GM23248 (cell line): ENCODE measurements around the gene MED10. TPM values are rescaled to one million over a fixed set of nuclear protein-coding genes. Genes with fewer than 3 reads are reported as not detected.

Experiments used
- DNase-seq: peaks from one replicate; pipeline ENCODE4 v3.0.0-alpha.2; 2015
- H2AFZ ChIP-seq: fragments of 200-600 bp; sonication (generic); 2 replicates; pipeline ENCODE4 v1.6.1; 2016; ENCODE audit warnings: antibody characterized with exemption
- H3F3A ChIP-seq: fragments of 200-600 bp; sonication (generic); 2 replicates; pipeline ENCODE4 v1.6.1; 2016; ENCODE audit warnings: mild to moderate bottlenecking, antibody characterized with exemption, mixed run types; ENCODE audit not compliant: insufficient read depth
- H3K27ac ChIP-seq: fragments of 200-600 bp; sonication (generic); 2 replicates; pipeline ENCODE4 v1.5.1; 2016; ENCODE audit warnings: mild to moderate bottlenecking
- H3K27me3 ChIP-seq: fragments of 200-600 bp; sonication (generic); replicated peaks from 2 replicates; pipeline ENCODE4 v1.6.1; 2016; ENCODE audit warnings: mild to moderate bottlenecking; ENCODE audit not compliant: insufficient read depth
- H3K36me3 ChIP-seq: fragments of 200-600 bp; sonication (generic); 2 replicates; pipeline ENCODE4 v1.6.1; 2016; ENCODE audit warnings: low read depth, mild to moderate bottlenecking
- H3K4me1 ChIP-seq: fragments of 200-600 bp; sonication (generic); 2 replicates; pipeline ENCODE4 v1.6.1; 2016; ENCODE audit warnings: mild to moderate bottlenecking; ENCODE audit not compliant: insufficient read depth
- H3K4me2 ChIP-seq: fragments of 200-600 bp; sonication (generic); one replicate; pipeline ENCODE4 v1.6.1; 2016; ENCODE audit warnings: mild to moderate bottlenecking; ENCODE audit not compliant: unreplicated experiment
- H3K4me3 ChIP-seq: fragments of 200-600 bp; sonication (generic); 2 replicates; pipeline ENCODE4 v1.5.1; 2016; ENCODE audit warnings: mild to moderate bottlenecking
- H3K79me2 ChIP-seq: fragments of 200-600 bp; sonication (generic); 2 replicates; pipeline ENCODE4 v1.6.1; 2016; ENCODE audit warnings: mild to moderate bottlenecking; ENCODE audit not compliant: insufficient read depth
- H3K9ac ChIP-seq: fragments of 200-600 bp; sonication (generic); 2 replicates; pipeline ENCODE4 v1.6.1; 2016; ENCODE audit warnings: mild to moderate bottlenecking
- H3K9me2 ChIP-seq: fragments of 200-600 bp; sonication (generic); 2 replicates; pipeline ENCODE4 v1.6.1; 2016; ENCODE audit warnings: mixed run types, mild to moderate bottlenecking, moderate library complexity; ENCODE audit not compliant: insufficient read depth
- H3K9me3 ChIP-seq: fragments of 200-600 bp; sonication (generic); one replicate; pipeline ENCODE4 v1.6.1; 2017; ENCODE audit warnings: low read depth
- H4K20me1 ChIP-seq: fragments of 200-600 bp; sonication (generic); 2 replicates; pipeline ENCODE4 v1.6.0; 2016; ENCODE audit not compliant: insufficient read depth
- EZH2 ChIP-seq: fragments of 200-600 bp; sonication (generic); IDR thresholded peaks from 2 replicates; pipeline ENCODE4 v1.6.1; 2018; ENCODE audit warnings: antibody characterized with exemption, mild to moderate bottlenecking; ENCODE audit not compliant: insufficient read depth, poor library complexity, severe bottlenecking
- EZH2phosphoT487 ChIP-seq: fragments of 200-600 bp; sonication (generic); IDR thresholded peaks from 2 replicates; pipeline ENCODE4 v1.6.1; 2018; ENCODE audit warnings: antibody characterized with exemption, moderate library complexity, mild to moderate bottlenecking, low read depth; ENCODE audit not compliant: insufficient read depth
- WGBS, 2 experiments: methylation state at CpG; one replicate each; pipeline ENCODE4 v1.1.6; 2015 to 2017; ENCODE audit warnings: low lambda C conversion rate in 2 of 2, low coverage in 1 of 2; ENCODE audit errors: missing lambda C conversion rate in 2 of 2; 5-methylcytosine and 5-hydroxymethylcytosine counted together
- in situ Hi-C: fragments of 300-500 bp; cut with MboI; formaldehyde crosslinking; loops from 2 replicates; pipeline ENCODE4 v1.15.0; 2020
- polyA plus RNA-seq: library from polyadenylated mRNA; unstranded; fragments of >200 nt; fragmentation: Nextera tagmentation; extraction: Ambion mirVana; gene quantifications from 2 replicates; pipeline ENCODE4 v1.2.1, GENCODE V29; 2016
- total RNA-seq: library from RNA; depleted of rRNA; stranded (reverse); fragments of >200 nt; shearing (Covaris generic); gene quantifications from 2 replicates; pipeline ENCODE4 v1.2.3, GENCODE V29; 2014

MED10 gene
- total and polyA plus RNA-seq, 2 experiments from 2014 or later, result 27.2 to 117 TPM

DNA sequence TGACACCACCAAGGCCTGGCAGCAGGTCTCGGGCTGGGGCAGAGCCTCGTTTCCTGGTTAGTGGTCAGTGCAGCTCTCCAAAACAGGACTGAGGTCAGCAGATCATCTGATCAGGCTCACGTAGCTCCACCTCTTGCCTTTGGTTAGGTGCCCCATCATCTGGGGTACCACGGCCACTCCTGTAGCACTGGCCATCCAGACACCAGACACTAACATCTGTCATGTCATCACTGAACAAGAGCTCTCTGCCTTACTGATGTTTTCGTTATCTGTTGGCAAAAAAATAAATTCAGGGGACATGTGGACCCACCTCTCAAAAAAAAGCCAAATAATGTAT is 29.9 kb upstream of the MED10 start:
- TF ChIP-seq EZH2 (no peak), EZH2phosphoT487 (no peak)
- Histone ChIP-seq H4K20me1 (no peaks in the 10 kb centered on the region), H3K4me2 (no peak overlapping the region), H3K9me3 (no peaks in the 10 kb centered on the region), H3K36me3 (no peaks in the 10 kb centered on the region), H3K27me3 (peaks cover 10% of the 10 kb centered on the region; the same call in 1 of the 2 replicates), H3K4me3 (no peak overlapping the region), H3K9me2 (no peaks in the 10 kb centered on the region), H3K27ac (no peak overlapping the region), H3K4me1 (no peaks in the 10 kb centered on the region), H2AFZ (no peak overlapping the region), H3F3A (no peaks in the 10 kb centered on the region; the same call in 1 of the 2 replicates), H3K79me2 (no peaks in the 10 kb centered on the region), H3K9ac (no peak overlapping the region)
- in situ Hi-C loops, result no loop called here
- no peak for DNase-seq
- 37 to 53% methylated on average over 5 of the region's 5 CpGs for WGBS, 2 experiments

DNA sequence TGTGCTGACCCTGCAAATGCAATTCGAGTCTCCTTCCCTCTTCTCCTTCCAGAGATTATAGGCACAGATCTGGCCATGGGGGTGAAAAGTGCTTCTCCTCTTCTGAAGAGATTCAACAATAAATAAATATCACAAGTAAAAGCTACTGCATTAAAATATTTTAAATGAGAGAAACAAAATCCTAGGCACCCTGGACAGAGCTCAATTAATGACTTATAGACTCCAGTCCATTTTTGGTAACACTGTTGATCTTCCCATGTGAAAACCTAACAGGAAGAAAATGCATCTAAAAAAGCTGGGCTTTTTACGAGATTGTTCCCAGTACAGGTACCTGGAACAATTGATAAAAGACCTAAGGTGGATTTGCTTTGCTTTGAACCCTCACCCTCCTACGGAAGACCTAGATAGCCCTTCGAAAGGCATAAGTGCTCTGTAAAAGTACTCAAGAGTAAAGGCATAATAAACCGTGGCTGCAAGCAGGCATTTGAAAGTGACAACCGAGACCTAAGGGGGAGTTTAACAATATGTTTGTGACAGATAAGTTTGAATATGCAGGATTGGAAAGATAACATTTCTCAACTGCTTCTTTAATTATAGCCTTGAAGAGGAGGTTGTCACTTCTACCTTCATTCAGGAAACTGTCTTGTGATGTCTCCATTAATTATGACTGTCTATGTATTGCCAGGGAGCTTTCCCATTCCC is 29.4 kb upstream of the MED10 start:
- Histone ChIP-seq H3F3A (no peaks in the 10 kb centered on the region; the same call in 1 of the 2 replicates), H3K36me3 (no peaks in the 10 kb centered on the region), H3K9me2 (no peaks in the 10 kb centered on the region), H3K27ac (no peak overlapping the region), H3K9me3 (no peaks in the 10 kb centered on the region), H3K4me3 (no peak overlapping the region), H3K27me3 (peaks cover 10% of the 10 kb centered on the region; the same call in 1 of the 2 replicates), H3K4me2 (no peak overlapping the region), H4K20me1 (no peaks in the 10 kb centered on the region), H3K9ac (no peak overlapping the region), H3K79me2 (no peaks in the 10 kb centered on the region), H2AFZ (no peak overlapping the region), H3K4me1 (no peaks in the 10 kb centered on the region)
- TF ChIP-seq EZH2phosphoT487 (no peak), EZH2 (no peak)
- no peak for DNase-seq
- 31 to 40% methylated on average over 6 of the region's 6 CpGs for WGBS, 2 experiments
- in situ Hi-C loops, result no loop called here

DNA sequence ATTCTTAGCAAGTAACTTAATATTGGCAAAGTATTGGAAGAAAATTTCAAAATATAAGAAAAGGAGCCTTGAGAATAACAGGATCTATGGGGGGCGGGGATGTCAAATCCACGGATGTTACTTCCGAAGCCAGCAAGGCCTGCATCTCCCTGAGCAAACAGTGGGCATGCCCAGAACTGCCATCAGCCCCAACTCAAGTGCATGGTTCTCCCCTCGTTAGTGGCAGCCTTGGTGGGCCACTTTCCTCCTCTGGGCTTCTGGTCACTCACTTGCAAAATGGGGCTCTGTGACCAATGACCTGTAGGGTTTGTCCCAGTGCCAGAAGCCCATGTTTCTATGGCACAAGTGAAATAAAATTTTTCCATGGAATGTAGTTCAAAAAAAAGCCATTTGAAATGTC is 27.2 kb upstream of the MED10 start:
- H3K27ac ChIP-seq, result no peak overlapping the region
- 27 to 33% methylated on average over 4 of the region's 4 CpGs for WGBS, 2 experiments

DNA sequence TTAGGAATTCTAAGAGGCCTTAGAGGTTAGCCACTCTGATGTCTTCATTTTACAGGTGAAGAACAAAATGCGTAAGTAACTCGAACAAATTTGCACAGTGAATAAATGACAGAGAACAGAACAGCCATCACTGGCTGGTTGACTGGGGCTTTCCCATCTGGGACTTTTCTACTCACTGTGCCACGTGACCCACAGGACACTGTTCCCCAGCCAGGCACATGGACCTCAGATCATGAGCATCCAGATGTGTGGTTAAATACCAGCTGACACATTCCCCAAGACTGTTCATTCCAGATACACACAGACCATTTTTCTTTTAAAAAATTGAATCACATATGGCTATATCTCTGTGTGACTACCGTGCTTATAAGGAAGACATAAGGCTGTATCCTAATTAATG is 25.8 kb upstream of the MED10 start:
- in situ Hi-C loops, result no loop called here
- H3K4me3 ChIP-seq, result no peak overlapping the region
- H3K9me3 ChIP-seq, result no peaks in the 10 kb centered on the region
- no peaks in the 10 kb centered on the region for H4K20me1 ChIP-seq
- DNase-seq, result peak; percentile 63
- TF ChIP-seq EZH2, result no peak
- no peak for TF ChIP-seq EZH2phosphoT487
- H3K27me3 ChIP-seq, result peaks cover 20% of the 10 kb centered on the region
- no peaks in the 10 kb centered on the region for H3K79me2 ChIP-seq
- no peak overlapping the region for H3K27ac ChIP-seq
- H3K4me1 ChIP-seq, result no peaks in the 10 kb centered on the region
- H3K9ac ChIP-seq, result no peak overlapping the region
- WGBS, 2 experiments, result 19 to 20% methylated on average over 4 of the region's 4 CpGs
- no peaks in the 10 kb centered on the region for H3K9me2 ChIP-seq
- no peaks in the 10 kb centered on the region; the same call in 1 of the 2 replicates for H3F3A ChIP-seq
- H2AFZ ChIP-seq, result no peak overlapping the region
- H3K4me2 ChIP-seq, result no peak overlapping the region
- no peaks in the 10 kb centered on the region for H3K36me3 ChIP-seq

More for the DNA sequence above, 27.2 kb upstream of the MED10 start:
- Histone ChIP-seq H3K4me1 (no peaks in the 10 kb centered on the region), H3K36me3 (no peaks in the 10 kb centered on the region), H3K4me2 (no peak overlapping the region), H3K4me3 (no peak overlapping the region), H4K20me1 (no peaks in the 10 kb centered on the region), H3K79me2 (no peaks in the 10 kb centered on the region), H3K9me3 (no peaks in the 10 kb centered on the region), H3K27me3 (peaks cover 20% of the 10 kb centered on the region), H2AFZ (no peak overlapping the region), H3K9ac (no peak overlapping the region), H3F3A (no peaks in the 10 kb centered on the region; the same call in 1 of the 2 replicates), H3K9me2 (no peaks in the 10 kb centered on the region)
- in situ Hi-C loops, result no loop called here
- no peak for DNase-seq
- TF ChIP-seq EZH2, result no peak
- TF ChIP-seq EZH2phosphoT487, result no peak
